Endothelial cell of umbilical vein (primary cell): ENCODE results near the gene COTL1.

Source experiments
- CTCF ChIP-seq, 2 donors: IDR thresholded peaks; 1 replicate in 1 of 2; 2 replicates in 1 of 2; pipeline ENCODE4 v1.5.1; 2011; ENCODE audit warnings: low read length in 2 of 2, mild to moderate bottlenecking in 2 of 2, moderate library complexity in 2 of 2, control low read depth in 1 of 2, inconsistent platforms in 1 of 2, low read depth in 1 of 2; ENCODE audit not compliant: insufficient read depth in 1 of 2; ENCODE audit errors: extremely low read depth in 1 of 2
- JUN ChIP-seq: IDR thresholded peaks from 2 replicates; pipeline ENCODE4 v1.6.1; 2011; ENCODE audit warnings: borderline replicate concordance, low read depth; ENCODE audit not compliant: insufficient read length, insufficient read depth
- POLR2A ChIP-seq: IDR thresholded peaks from 2 replicates; pipeline ENCODE4 v1.6.1; 2012; ENCODE audit warnings: low read depth, mild to moderate bottlenecking, control low read depth, low read length

GRCh38 chr16:84630009-84630408 lies 12.1 kb upstream of the COTL1 start:
- TF ChIP-seq CTCF (IDR thresholded peaks at IDR 0.05; ENCODE audit: extremely low read depth in 1 of 2, insufficient read depth in 1 of 2, low read depth in 1 of 2, low read length in 2 of 2) (no peak), POLR2A (no peak), JUN (no peak)
